Ramos (cell line): ENCODE data around the gene LOXL1.

Experiments used
- in situ Hi-C: fragments of 300-500 bp; cut with MboI; formaldehyde crosslinking; loops from one replicate; pipeline ENCODE4 v1.14.3; 2022; ENCODE audit warnings: low sequenced_read_pairs; ENCODE audit not compliant: unreplicated experiment

Gene LOXL1

GRCh38 chr15:73921254-73921925 is 4.9 kb upstream of the LOXL1 start:
- in situ Hi-C loops: no loop called here

DNA sequence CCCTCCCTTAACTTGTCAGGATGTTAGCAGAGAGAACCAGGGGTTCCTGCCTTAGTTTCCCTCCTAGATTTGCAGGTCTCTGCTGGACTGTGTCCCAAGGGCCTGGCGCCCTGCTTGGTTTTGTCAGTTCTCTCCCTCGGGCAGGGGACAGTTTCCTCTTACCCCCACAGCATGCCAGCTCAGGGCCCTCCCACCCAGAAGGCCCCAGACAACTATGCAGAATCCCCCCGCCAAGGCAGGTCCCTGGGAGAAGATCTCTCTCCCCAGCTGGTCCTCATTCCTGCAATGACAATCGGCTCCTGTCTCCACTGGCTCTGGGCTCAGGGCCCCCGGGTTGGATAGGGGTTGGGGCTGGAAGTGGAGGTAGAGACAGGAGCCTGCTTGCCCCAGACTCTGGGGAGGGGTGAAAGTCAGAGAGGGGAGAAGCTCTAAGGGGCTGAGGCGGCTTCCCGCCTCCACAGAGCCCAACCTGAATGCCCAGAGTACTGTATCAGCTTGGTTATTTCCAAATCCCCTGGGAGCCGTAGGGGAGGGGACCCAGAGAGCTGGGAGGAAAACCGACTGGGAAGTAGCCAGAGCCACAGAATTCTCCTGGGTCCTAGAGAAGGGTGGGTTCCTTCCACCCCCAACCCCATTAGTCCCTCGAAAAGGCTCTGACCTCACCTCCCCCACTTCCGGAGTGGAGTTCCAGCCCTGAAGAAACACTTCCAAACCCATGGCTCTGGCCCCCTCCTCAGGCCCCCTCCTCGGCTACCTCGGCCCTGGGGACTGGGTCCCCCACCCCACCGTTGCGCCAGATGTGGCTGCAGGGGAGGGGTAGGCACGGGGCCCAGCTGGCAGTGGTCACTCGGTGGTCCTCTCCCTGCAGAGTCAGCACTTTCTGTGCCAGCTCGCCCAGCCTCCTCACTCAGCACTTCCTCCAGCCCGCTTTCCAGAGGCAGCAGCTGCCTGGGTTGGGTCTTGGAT is 3.8 kb upstream of the LOXL1 start:
- in situ Hi-C loops: no loop called here

GRCh38 chr15:73923156-73923487 is 3.1 kb upstream of the LOXL1 start:
- in situ Hi-C loops: no loop called here

GRCh38 chr15:73923488-73924164 is 2.6 kb upstream of the LOXL1 start:
- in situ Hi-C loops: no loop called here

GRCh38 chr15:73924171-73924921 is 1.9 kb upstream of the LOXL1 start:
- in situ Hi-C loops: no loop called here

DNA sequence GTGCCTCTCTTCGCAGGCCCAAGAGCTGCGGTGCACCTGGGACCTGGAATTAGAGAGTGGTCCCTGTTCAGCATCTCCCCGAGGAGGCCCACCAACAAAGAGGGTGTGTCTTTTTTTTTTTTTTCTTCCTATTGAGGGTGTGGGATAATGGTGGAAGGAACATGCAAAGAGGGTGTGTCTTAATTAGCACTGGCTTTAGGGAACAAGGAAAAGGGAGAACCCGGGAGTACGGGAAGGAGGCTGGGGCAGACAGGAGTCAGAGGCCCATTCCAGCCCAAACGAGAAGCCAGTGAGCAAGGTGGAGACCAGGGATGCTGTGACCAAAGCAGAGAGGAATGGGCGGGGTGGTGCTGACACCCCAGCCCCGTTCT is 429 bp upstream of the LOXL1 start:
- in situ Hi-C loops: no loop called here

GRCh38 chr15:73927003-73927475 is 777 bp downstream of the LOXL1 start:
- in situ Hi-C loops: no loop called here

DNA sequence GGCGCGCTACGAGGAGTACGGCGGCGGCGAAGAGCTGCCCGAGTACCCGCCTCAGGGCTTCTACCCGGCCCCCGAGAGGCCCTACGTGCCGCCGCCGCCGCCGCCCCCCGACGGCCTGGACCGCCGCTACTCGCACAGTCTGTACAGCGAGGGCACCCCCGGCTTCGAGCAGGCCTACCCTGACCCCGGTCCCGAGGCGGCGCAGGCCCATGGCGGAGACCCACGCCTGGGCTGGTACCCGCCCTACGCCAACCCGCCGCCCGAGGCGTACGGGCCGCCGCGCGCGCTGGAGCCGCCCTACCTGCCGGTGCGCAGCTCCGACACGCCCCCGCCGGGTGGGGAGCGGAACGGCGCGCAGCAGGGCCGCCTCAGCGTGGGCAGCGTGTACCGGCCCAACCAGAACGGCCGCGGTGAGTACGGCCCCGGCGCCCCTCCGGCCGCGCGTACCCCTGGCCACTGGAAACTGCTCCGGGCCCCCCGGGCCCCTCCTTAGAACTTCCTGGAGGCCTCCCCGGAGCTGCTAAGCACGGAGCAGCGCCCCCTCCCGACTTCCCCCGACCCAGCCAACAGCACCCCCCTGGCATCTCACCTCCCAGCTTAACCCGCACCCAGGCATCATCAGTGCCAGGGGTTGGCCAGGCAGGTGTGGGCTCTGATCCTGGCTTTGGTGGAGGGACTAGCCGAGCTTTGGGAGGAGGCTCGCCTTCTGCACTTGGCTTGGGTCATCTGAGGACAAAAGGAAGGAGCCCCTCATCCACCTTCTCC is 1.4 kb downstream of the LOXL1 start:
- in situ Hi-C loops: no loop called here

DNA sequence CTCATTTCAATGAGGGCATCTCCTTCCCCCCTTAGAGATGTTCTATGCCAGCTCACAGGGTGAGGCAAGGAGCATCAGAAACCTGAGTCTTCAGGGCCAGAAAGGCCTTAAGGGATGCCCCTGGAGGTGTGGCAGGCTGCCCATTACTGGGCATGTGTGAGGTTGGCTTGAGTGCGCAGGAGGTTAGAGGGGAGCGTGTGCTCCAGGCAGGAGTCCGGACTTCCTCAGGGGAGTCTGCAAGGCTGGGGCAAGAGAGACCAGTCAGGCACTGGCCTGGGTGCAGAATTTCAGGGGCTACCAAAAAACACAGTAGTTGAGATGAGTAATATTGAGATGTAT is 1.9 kb downstream of the LOXL1 start:
- in situ Hi-C loops: no loop called here

- in situ Hi-C loops: no loop called here
Measured at GRCh38 chr15:73928971-73929627, 2.8 kb downstream of the LOXL1 start.

DNA sequence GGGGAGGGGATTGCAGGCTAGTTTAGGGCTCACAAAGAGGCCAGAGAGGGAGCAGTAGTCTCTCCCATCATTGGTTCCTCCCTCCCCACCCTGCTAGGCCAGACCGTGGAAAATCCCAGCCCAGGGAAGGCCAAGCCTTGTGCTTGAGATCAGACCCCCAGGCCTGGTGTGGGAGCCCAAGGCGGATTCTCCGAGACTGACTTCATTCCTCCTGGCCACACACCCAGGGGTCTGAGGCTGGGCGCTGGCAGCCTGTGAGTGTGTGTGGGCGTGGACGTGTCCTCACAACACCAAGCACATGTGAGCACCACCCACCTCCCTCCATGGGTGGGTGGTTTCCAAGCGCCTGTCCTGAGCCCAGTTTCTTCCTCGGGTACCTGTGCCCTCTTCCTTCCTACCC is 4.1 kb downstream of the LOXL1 start:
- in situ Hi-C loops: no loop called here

DNA sequence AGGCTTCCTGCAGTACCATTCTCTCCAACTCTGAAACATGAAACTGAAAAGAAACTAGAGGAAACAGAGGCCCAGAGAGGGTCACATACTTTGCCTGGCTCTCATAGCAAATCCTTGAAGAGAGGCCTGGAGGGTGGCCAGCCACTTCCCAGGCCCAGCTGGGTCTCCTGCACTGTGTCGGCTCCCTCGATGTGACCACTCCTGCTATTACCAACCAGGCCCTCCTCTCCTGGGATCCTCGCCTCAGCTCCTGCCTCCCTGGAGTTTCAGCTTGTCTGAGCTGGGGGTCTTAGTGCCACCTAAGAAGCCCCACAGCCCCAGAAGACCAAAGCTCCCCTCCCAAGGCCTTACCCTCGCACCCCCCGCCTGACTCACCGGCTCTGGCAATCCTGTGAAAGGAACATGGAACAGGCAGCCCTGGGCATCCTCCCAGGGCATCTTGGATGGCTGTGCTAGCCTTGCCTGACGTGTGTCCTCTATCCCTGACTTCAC is 4.6 kb downstream of the LOXL1 start:
- in situ Hi-C loops: no loop called here

GRCh38 chr15:73931441-73931840 is 5.2 kb downstream of the LOXL1 start:
- in situ Hi-C loops: no loop called here

DNA sequence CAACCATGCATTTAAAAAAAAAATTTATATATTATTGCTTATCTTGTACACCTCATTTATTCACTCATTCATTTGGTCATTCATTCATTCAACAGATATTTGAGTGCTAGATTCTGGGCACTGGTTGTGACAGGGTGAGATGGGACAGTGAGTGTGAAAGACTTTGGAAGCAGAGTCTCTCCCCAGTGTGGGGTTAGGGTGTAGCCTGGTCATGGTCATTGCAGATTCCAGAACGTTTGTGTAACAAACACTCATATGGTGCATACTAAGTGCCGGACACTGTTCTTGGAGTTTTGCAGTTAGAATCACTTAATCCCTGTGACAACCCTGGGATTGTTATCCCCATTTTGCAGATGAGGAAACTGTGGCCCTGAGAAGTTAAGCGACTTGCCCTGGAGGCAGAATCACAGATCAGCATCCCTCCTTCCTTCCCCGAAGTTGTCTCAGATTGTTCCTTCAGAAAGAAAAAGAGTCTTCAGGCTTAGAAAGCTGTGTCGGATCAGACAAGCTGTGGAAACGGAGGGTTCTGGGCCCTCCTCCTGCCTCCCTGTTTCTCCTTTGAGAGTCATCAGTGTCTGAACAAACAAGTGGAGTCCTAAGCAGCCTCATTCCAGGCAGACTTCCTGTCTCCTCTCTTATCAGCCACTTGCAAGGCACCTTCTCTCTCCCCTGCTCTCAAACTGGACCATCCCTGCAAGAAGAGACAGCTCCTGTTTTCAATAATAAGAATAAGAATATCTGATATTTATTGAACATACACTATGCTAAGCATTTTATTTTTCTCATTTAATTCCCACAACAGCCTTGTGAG is 6.3 kb downstream of the LOXL1 start:
- in situ Hi-C loops: no loop called here

- in situ Hi-C loops: no loop called here
Measured at GRCh38 chr15:73934281-73934680, 8.0 kb downstream of the LOXL1 start.

DNA sequence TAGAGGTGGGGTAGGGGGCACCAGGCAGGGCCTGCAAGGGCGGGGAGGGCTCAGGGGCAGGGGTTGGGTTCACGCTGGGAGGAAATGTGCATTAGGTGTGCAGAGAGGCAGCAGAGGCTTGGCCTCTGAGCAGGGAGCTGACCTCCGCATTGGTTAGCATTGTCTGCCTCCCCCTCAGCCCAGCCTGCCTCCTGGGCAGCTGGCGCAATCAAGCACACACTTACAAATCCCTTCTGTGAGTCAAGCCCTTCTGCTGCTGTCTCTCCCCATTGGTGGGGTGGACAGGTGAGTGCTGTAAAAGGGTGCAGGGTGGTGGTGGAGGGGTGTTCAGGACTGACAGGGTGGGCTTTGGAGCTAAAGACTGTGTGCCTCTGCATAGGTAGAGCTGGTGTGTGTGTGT is 9.3 kb downstream of the LOXL1 start:
- in situ Hi-C loops: no loop called here

GRCh38 chr15:73936181-73936580 is 9.9 kb downstream of the LOXL1 start:
- in situ Hi-C loops: no loop called here

DNA sequence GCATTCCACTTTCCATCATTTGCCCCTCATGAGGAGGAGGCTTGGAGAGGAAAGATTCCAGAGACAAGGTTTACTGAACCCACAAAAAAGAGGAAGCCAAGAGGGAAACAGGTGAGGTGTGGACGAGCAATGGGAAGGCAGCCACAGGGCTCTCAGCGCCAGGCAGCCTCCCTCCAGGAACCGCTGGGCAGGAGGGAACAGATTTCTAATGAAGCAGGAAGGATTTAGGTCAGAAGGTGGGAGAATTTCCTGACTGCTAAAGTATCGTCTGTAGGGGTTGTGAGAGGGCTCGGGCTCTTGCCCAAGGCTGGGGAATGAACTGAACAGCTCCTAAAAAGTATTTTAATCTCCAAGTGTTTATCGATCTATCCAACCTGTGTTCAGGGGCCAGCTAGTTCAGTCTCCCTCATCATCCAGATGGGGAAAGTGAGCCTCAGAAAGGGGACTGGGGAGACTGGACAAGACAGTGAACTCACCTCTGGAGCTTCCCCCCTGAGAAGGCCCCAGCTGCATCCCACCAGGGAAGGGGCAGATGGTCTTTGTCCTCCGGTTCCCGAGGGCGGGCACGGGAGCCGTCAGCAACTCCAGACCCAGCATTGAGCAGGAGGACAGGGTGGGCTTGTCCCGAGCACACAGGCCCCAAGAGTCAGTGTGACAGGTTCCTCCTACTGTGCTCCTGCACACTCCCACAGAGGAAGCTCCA is 10.5 kb downstream of the LOXL1 start:
- in situ Hi-C loops: no loop called here
